GM12801 (cell line): ENCODE measurements around the gene ITPKB.

Experiments
- TF ChIP-seq, protein P1 (sequence below): IDR thresholded peaks from one replicate; pipeline ENCODE4 v1.5.1; 2011; ENCODE audit warnings: control low read depth; ENCODE audit not compliant: insufficient read length; ENCODE audit errors: extremely low read depth

Gene ITPKB

DNA sequence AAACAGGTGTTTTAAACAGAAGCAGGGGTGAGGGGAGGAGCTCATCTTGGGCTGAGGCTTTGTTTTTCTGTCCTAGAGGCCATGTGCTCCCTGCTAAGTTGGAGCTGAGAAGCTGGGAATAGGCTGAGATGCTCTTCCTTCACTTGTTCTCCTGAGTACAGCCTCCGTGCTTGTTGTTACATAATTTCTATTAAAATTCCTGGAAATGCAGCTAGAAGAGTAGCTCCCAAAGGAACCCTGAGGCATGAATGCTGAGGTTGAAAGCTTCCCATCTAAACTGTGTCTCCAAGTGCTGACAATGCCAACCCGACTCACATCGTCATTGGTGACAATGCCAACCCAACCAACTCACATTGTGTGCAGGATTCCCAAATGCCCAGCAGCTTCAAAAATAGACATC lies 12.6 kb upstream of the ITPKB start:
- TF ChIP-seq, protein P1, sequence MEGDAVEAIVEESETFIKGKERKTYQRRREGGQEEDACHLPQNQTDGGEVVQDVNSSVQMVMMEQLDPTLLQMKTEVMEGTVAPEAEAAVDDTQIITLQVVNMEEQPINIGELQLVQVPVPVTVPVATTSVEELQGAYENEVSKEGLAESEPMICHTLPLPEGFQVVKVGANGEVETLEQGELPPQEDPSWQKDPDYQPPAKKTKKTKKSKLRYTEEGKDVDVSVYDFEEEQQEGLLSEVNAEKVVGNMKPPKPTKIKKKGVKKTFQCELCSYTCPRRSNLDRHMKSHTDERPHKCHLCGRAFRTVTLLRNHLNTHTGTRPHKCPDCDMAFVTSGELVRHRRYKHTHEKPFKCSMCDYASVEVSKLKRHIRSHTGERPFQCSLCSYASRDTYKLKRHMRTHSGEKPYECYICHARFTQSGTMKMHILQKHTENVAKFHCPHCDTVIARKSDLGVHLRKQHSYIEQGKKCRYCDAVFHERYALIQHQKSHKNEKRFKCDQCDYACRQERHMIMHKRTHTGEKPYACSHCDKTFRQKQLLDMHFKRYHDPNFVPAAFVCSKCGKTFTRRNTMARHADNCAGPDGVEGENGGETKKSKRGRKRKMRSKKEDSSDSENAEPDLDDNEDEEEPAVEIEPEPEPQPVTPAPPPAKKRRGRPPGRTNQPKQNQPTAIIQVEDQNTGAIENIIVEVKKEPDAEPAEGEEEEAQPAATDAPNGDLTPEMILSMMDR, result no peak

DNA sequence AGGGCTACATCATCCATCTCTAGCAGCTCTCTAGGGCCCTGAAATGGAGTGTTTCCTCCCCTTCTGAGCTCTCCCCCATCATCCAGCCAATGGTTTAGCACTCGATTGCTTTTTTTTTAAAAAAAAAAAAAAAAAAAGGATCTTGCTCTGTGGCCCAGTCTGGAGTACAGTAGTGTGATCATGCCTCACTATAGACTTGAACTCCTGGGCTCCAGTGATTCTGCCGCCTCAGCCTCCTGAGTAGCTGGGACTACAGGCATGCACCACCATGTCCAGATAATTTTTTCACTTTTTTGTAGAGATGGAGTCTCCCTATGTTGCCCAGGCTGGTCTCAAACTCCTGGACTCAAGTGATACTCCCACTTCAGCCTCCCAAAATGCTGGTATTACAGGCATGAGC lies 12.1 kb upstream of the ITPKB start:
- TF ChIP-seq, protein P1, result no peak

DNA sequence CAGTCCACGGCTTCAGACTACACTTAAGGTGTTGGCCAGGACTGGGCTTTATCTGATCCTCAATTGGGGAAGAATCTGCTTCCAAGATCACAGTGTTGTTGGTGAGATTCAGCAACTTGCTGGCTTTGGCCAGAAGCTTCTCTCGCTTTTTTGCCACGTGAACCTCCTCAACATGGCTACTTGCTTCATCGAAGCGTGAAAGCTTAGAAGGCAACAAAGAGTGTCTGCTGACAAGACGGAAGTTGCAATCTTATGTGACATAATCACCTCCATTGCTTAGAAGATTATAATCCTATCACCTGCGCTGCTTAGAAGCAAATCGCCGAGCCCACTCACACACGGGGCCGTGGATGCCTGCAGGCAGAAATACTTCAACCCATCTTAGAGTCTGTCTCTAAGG lies 10.4 kb upstream of the ITPKB start:
- TF ChIP-seq, protein P1, result no peak

DNA sequence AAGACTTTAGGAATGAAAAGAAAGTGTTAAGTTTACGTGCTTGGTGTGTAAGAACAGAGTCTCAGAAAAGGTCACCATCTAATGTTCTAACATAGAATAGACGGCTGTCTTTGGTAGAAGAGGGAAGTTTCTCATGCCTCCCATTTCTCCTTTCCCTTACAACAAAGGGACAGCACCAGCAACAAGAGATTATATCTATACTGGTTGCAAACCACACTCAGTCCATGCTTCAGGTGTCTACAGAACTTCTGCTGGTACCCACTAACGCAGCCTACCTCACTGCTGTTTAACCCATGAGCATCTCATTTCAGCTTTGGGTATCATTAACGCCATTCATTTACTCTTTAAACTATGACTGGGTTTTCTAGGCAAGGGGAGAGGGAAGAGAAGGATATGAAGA lies 9.2 kb upstream of the ITPKB start:
- TF ChIP-seq, protein P1, result no peak

DNA sequence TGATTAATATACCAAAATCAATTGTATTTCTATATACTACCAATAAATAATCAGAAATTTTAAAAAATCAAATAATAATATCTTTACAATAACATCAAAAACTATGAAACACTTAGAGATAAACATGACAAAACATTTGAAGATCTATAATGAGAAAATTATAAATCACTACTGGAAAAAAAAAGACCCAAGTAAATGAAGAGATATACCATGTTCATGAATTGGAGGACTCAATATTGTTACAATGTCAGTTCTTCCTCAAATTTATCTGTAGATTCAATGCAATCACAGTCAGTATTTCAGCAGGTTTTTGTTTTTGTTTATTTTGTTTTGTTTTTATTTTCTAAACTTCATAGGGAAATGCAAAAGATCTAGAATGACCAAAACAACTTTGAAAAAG lies 4.2 kb upstream of the ITPKB start:
- TF ChIP-seq, protein P1, result no peak

DNA sequence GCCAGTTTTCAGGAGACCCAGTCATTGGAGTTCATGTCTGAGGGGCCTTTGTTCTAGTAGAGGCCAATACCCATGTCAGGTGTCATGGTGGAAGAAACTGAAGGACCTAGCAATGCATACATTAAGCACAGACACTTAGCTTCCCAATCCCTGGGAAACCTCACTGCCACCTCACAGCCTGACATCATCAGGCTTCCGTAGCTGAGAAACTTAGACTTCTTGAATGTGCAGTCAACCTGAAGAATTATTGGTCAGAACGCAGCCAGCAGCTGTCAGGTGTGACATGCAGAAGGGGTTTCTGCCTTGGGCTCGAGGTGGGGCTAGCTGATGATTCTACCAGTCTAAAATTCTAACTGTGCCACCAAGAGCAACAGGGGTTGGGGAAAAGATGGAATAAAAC lies 1.9 kb upstream of the ITPKB start:
- TF ChIP-seq, protein P1, result no peak

DNA sequence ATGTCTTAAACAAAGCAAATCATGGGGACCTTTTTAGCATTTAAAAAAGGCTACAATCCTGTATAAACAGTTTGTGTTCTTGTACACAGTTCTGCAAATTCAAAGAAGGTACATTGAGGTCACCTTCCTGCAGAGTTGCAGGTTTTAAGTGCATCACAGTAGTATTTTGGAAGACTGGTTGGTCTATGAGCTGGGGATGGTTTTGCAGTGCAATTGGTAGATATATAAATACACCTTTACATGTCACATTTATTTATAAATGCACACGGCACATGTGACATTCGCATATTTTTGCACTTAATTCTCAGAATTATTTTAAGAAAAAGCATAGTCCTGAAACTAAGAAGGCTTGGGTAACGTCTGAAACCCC lies 599 bp upstream of the ITPKB start:
- TF ChIP-seq, protein P1, result no peak
